Hematopoietic multipotent progenitor cell treated with erythropoietin and hydrocortisone succinate and interleukin-3 and kit ligand, for 15 days (in vitro differentiated cells): ENCODE results near the gene GLRX3.
"Not testable (repeated sequence)": the region's sequence is repeated elsewhere in the genome, so short reads cannot be mapped to it uniquely, and the experiment has no call there.

Experiments used
- DNase-seq: peaks from one replicate; pipeline ENCODE4 v3.0.0-alpha.2; 2015; ENCODE audit warnings: low spot score

The GLRX3 gene

DNA sequence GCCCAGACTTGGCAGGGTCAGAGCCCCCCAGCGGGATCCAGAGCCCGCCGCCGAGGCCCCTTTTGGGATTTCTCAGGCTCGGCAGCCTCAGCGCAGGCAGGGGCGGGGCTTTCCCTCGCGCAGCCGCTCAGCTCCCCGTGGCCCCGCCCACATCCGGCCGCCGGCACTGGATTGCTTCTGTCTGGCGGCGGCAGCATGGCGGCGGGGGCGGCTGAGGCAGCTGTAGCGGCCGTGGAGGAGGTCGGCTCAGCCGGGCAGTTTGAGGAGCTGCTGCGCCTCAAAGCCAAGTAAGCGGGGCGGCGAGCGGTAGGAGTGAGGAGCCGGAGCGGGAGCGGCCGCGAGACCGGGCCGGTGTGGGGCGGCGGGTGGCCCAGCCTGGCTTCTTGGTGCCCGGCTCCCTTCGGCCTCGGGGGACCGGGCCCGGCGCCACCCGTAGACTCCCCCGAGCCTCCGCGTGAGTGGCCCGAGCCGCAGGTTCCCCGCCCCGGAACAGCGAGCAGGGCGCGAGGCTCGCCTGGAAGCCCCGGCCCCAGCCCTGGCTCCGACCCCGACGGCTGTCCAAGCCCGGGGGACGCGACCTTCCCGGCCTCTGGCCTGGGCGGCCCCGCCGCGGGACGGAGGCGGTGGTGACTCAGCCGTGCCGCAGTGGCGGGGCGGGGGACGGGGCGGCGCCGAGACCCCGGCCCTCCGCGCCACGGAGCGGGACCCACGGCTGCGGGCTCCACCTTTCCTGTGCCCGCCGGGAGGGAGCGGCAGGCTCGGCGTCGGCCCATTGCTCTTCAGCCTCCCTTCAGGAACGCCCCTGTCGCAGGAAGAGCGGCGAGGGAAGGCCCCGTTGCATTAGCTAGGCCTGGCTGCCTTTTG, at the start of gene GLRX3:
Gene GLRX3, plus strand, starts transcription at position 166 of the 864 bp plus-strand sequence. Its CDS starts 30 bp downstream, at position 196.
- DNase-seq: peak; percentile 86

DNA sequence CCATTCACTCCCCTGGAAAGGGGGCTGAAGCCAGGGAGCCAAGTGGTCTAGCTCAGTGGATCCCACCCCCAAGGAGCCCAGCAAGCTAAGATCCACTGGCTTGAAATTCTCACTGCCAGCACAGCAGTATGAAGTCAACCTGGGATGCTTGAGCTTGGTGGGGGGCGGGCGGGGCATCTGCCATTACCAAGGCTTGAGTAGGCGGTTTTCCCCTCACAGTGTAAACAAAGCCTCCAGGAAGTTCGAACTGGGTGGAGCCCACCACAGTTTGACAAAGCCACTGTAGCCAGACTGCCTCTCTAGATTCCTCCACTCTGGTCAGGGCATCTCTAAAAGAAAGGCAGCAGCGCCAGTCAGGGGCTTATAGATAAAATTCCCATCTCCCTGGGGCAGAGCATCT, 45.6 kb upstream of the GLRX3 start:
- DNase-seq: not testable (repeated sequence)

DNA sequence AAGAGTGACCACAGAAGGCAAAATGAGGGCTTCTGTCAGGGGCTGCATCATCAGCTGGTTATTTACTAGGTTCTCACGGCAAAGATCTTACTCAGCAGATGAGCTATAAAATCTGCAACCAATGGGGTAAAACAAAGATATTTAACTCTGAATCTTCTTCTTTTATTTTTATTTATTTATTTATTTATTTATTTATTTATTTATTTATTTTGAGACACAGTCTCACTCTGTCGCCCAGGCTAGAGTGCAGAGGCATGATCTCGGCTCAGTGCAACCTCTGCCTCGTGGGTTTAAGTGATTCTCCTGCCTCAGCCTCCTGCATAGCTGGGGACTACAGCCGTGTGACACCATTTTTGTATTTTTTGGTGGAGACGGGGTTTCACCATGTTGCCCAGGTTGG, 36.8 kb upstream of the GLRX3 start:
- DNase-seq: no peak

- no peak for DNase-seq
Observed at GRCh38 chr10:130105724-130106123, 30.5 kb upstream of the GLRX3 start.

DNA sequence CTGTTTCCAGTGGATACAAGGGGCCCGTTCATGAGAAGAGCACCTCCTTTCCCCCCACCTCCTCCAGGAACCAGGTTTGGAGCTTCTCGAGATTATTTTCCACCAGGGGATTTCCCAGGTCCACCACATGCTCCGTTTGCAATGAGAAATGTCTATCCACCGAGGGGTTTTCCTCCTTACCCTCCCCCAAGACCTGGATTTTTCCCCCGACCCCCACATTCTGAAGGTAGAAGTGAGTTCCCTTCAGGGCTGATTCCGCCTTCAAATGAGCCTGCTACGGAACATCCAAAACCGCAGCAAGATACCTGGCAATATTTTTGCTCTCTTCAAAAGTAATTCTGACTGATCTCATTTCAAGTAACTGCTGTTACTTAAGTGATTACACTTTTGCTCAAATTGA, 28.0 kb upstream of the GLRX3 start:
- DNase-seq: not testable (repeated sequence)

- no peak for DNase-seq
Observed at GRCh38 chr10:130108934-130109604, 27.1 kb upstream of the GLRX3 start.

DNA sequence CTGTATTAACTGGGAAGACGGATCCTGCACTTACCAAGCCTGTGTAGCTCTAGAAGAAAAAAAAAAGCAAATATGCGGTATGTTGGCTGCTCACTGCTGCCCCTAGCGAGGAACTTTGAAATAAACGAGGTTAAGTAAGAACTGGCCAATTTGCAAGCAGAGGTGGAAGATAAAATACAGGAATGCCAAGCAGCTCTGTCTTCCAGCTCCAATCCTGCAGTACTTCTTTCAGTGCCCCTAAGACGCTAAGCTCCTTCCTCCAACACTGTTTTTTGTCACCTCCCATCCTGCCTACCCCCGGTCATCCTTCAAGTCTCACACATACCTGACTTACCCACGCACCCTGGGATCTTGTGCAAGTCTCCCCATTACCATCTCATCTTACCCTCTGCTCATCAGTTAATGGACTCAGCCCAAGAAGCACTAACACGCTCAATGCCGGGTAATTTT, 26.4 kb upstream of the GLRX3 start:
- peak; percentile 86 for DNase-seq

GRCh38 chr10:130110246-130111112, 25.7 kb upstream of the GLRX3 start, which contains the start of gene C10orf143:
C10orf143 (minus strand) TSS chr10:130110830; CDS start chr10:130110772, 58 bp downstream.
- DNase-seq: peak; percentile 96

DNA sequence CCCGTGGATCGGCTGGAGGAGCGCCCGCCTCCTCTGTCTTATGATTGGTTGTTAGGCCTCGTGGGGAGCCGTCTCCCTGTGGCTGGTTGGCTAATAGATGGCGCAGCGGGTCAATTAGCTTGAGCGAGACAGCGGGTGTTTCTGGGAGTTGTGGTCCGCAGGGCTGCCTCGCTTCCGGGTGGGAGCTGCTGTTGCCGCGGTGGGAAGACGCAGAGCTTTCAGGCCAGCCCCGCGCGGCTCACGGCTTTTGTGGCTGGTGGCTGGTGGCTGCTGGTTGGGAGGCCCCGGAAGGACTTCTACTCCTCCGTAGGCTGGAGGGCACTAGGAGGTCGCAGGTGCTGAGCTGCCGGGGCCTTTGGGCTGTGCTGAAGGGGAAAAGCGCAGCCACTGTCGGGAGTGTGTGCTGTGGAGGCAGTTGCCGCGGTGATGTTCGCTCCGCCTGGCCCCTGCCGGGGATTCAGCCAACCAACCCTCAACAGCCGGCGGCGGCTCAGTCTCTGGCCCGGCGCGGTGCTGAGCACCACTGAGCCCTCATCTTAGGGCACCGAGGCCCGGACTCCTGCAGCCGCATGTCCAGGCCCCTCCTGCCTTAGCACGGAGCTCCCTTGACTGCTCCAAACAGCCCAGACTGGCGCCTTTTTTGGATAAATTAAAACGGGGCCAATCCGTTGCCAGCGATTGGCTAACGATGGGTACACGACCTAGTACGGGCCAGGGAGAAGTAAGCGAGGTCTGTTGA, 24.9 kb upstream of the GLRX3 start:
- DNase-seq: peak; percentile 96

DNA sequence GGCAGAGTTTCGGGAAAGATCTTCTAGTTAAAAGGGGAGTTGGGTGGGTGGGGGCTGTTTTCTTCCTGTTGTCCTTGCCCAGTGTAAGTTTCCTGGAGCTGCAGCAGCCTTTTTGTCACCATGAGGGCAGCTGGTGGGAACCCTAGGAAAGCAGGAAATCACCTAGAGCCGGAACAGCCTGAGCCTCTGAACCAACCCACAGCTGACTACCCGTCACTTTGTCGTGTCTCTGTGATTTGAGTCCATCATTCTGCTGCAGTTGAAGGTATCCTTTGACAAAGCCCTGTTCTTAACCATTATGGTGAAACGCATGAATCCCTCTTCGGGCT, 24.4 kb upstream of the GLRX3 start:
- no peak for DNase-seq

DNA sequence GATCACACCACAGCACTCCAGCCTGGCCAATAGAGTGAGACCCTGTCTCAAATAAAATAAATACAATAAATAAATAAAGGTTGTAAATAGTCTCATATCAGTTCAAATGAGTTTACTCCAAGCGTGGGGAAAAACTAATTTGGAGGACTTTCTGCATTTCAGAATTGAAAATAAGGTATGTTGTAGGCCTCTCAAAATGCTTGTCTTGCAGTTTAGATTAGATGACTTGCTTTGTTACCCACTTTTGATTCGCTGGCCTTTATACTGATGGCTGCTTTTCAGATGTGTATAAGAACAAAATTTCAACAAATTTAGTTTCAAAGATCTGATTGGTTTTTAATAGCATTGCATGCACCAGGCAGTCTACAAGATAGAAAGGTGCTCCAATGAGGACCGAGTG, 23.4 kb upstream of the GLRX3 start:
- DNase-seq: no peak

DNA sequence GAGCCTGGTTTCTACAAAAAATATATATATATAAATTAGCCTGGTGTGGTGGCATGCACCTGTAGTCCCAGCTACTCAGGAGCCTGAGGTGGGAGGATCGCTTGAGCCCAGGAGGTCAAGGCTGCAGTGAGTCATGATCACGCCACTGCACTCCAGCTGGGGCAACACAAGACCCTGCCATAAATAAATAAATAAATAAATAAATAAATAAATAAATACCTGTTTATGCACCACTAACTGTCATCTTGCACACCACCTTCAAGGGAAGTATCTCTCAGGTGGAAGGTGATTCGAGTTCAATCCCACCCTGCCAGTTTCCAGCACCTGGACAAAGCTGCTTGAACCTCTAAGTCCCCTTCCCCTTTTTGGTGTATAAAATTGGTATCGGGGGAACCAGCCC, 19.2 kb upstream of the GLRX3 start:
- DNase-seq: not testable (repeated sequence)

DNA sequence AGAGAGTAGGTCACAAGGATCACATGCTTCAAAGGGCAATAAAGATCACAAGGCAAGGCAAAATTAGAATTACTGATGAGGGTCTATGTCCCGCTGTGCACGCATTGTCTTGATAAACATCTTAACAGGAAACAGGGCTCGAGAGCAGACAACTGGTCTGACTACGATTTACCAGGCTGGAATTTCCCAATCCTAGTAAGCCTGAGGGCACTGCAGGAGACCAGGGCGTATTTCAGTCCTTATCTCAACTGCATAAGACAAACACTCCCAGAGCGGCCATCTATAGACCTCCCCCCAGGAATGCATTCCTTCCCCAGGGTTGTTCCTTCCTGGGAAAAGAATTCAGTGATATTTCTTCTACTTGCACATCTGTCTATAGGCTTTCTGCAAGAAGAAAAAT, 18.7 kb upstream of the GLRX3 start:
- DNase-seq: not testable (repeated sequence)

- no peak for DNase-seq
Observed at GRCh38 chr10:130121486-130122079, 14.6 kb upstream of the GLRX3 start.

DNA sequence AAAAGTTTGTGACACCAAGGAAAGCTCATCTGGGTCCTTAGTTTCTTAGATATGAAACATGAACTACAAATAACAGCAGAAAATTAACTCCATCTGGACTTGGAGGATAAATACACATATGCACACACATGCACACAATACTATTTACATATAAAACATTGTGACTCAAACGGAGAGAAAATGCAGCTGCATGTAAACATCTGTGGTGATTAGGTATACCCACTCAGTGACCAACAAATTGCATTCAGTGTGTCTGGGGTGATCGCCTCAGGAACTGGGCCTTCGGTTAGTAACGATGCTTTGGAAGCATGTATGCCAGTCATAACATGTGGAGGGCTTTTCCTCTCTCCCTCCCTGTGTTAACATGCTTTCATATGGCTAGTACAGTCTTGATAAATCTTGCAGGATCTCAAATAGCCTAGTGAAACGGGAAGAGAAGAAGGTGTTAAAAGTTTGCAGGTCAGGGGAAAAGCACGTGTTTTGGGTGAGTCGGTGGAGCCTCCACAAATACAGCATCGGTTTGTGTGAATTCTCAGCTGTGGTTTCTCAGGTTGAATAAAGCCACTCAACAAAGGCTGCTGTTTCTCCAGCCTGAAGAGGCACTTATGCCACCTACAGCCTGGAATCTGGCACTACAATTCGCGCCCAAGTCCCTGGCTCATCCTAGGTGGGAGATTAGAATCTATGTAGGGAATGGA, 8.7 kb upstream of the GLRX3 start:
- DNase-seq: peak; percentile 29

GRCh38 chr10:130128062-130128781, 8.0 kb upstream of the GLRX3 start:
- no peak for DNase-seq

- DNase-seq: no peak
Observed at GRCh38 chr10:130128922-130129321, 7.3 kb upstream of the GLRX3 start.

GRCh38 chr10:130135676-130136225, 440 bp upstream of the GLRX3 start:
- DNase-seq: no peak

DNA sequence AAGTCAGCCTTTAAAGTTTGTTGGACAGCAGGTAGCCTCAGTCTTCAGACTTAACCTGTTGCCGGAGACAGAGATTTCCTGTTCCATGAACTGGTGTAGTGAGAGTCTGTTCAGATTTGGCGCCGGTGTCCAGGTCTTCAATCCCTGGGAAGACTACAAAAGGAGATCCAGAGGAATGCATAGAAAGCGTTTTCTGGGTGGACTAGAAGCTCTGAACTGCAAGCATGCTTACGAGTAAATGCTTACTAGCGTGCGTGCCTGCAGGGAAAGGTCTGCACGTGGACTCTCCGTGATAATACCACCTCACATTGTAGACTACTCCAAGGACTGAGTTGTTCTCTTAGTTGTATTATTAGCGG, 878 bp downstream of the GLRX3 start:
- no peak for DNase-seq
